ENCODE data around the gene TMEM242. TPM values are rescaled to one million over a fixed set of nuclear protein-coding genes. Genes with fewer than 3 reads are reported as not detected.

Gene TMEM242
- total and polyA plus RNA-seq, 2 of the 4 experiments (the other 2 are of a cell fraction), result 2.3 to 4.6 TPM

DNA sequence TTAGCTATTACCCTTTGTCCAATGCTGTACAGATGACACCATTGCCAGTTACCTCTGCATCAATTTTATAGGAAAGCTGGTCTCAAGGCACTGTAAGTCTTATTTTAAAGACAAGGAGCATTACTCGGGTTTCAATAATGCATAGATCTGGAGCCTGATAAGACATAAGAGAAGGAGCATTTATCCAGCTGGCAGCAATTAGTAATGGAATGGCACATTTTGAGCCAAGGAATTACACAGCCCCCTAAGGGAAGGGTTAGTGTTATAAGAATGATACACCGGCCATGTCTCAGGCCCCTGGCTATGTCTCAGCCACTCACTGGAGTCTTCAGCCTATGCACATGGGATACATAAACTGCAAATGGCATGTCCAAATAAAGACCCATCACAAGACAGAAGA, 23.1 kb upstream of the TMEM242 start:
- intact Hi-C loops (cut with micrococcal nuclease), result no loop called here
- H3K14ac ChIP-seq (replicated peaks; ENCODE audit: low read depth, low read length), result no peak overlapping the region
- H2BK5ac ChIP-seq (ENCODE audit: low read depth, low read length, poor library complexity, severe bottlenecking), result no peak overlapping the region
- H3K9me3 ChIP-seq (ENCODE audit: control insufficient read depth, insufficient read depth, low read length), result no peaks in the 10 kb centered on the region
- H3K27ac ChIP-seq (ENCODE audit: insufficient read depth, low read length), result no peak overlapping the region
- H3K4me1 ChIP-seq (ENCODE audit: control insufficient read depth, insufficient read depth, low read length), result no peaks in the 10 kb centered on the region
- CTCF ChIA-PET, result no interaction called here
- H3K27me3 ChIP-seq (ENCODE audit: control insufficient read depth, insufficient read depth, low read length), result peaks cover 29% of the 10 kb centered on the region
- DNase-seq (no peak), ATAC-seq (ENCODE audit: low read depth) (no peak)
- H3K18ac ChIP-seq (ENCODE audit: low read depth, low read length), result no peak overlapping the region
- no peak overlapping the region for H4K5ac ChIP-seq (ENCODE audit: low read depth, low read length)
- H2BK15ac ChIP-seq (ENCODE audit: low read depth, low read length), result no peak overlapping the region
- no peak overlapping the region for H2AFZ ChIP-seq (replicated peaks; ENCODE audit: low read length, poor library complexity)
- no peaks in the 10 kb centered on the region for H3K79me1 ChIP-seq (ENCODE audit: low read depth in 1 of 2, low read length in 2 of 2)
- no peak overlapping the region for H2BK20ac ChIP-seq (ENCODE audit: low read depth, low read length)
- H4K8ac ChIP-seq (ENCODE audit: low read depth in 2 of 2, low read length in 2 of 2), result no peak overlapping the region
- H3K4me2 ChIP-seq (ENCODE audit: low read depth, low read length), result no peak overlapping the region
- no peak overlapping the region for H2BK120ac ChIP-seq (ENCODE audit: low read depth, low read length)
- no peak overlapping the region for H3K9ac ChIP-seq (ENCODE audit: low read depth, low read length)
- H3K4me3 ChIP-seq (ENCODE audit: insufficient read depth, low read depth, low read length), result no peak overlapping the region
- H2AK5ac ChIP-seq (ENCODE audit: low read depth, low read length), result no peak overlapping the region
- no peaks in the 10 kb centered on the region for H3K36me3 ChIP-seq (ENCODE audit: control insufficient read depth, insufficient read depth, low read length)
- H4K91ac ChIP-seq (ENCODE audit: insufficient read depth, low read depth, low read length), result no peak overlapping the region
- no peaks in the 10 kb centered on the region for H4K20me1 ChIP-seq (ENCODE audit: insufficient read depth, low read length)
- BruUV-seq (replicated peaks), result no TSS peak
- H3K9me1 ChIP-seq (ENCODE audit: insufficient read depth, low read length), result no peaks in the 10 kb centered on the region
- no peak overlapping the region for H3K23ac ChIP-seq (ENCODE audit: low read depth, low read length)
- dilution Hi-C loops (cut with HindIII; ENCODE audit: low sequenced_read_pairs, unreplicated experiment), result no loop called here
- H3K4ac ChIP-seq (ENCODE audit: low read depth, low read length), result no peak overlapping the region
- POLR2A ChIA-PET (ENCODE audit: unreplicated experiment), result no interaction called here
- H3K56ac ChIP-seq (ENCODE audit: extremely low read depth, insufficient read depth, low read length), result no peak overlapping the region
- 63% methylated on average over 1 of the region's 2 CpGs; no CpG with 5 or more reads in 1 of the 2 experiments for WGBS, 2 experiments (ENCODE audit: extremely low coverage in 2 of 2, insufficient read length in 1 of 2)
- in situ Hi-C loops (cut with MboI; ENCODE audit: low sequenced_read_pairs), result no loop called here
- TF ChIP-seq FOS (IDR thresholded peaks at IDR 0.05; ENCODE audit: low read depth, low read length) (no peak), CHD1 (IDR thresholded peaks at IDR 0.05; ENCODE audit: low read depth, low read length) (no peak), MAZ (IDR thresholded peaks at IDR 0.05; ENCODE audit: borderline replicate concordance, low read depth, low read length) (no peak), BHLHE40 (IDR thresholded peaks at IDR 0.05; ENCODE audit: low read depth, low read length) (no peak), RAD21 (IDR thresholded peaks at IDR 0.05; ENCODE audit: low read length) (no peak), MAFK (IDR thresholded peaks at IDR 0.05; ENCODE audit: low read depth, low read length) (no peak), POLR2A (IDR thresholded peaks at IDR 0.05; ENCODE audit: low read depth, low read length) (no peak), RCOR1 (IDR thresholded peaks at IDR 0.05; ENCODE audit: insufficient replicate concordance, low read length) (no peak), SMC3 (IDR thresholded peaks at IDR 0.05; ENCODE audit: low read depth, low read length) (no peak), RFX5 (IDR thresholded peaks at IDR 0.05; ENCODE audit: low read depth, low read length) (no peak), CEBPB (IDR thresholded peaks at IDR 0.05; ENCODE audit: low read depth, low read length) (no peak), NFE2L2 (IDR thresholded peaks at IDR 0.05; ENCODE audit: low read depth, low read length) (no peak), MXI1 (IDR thresholded peaks at IDR 0.05; ENCODE audit: borderline replicate concordance, low read depth, low read length) (no peak)
- TF ChIP-seq, protein P1, sequence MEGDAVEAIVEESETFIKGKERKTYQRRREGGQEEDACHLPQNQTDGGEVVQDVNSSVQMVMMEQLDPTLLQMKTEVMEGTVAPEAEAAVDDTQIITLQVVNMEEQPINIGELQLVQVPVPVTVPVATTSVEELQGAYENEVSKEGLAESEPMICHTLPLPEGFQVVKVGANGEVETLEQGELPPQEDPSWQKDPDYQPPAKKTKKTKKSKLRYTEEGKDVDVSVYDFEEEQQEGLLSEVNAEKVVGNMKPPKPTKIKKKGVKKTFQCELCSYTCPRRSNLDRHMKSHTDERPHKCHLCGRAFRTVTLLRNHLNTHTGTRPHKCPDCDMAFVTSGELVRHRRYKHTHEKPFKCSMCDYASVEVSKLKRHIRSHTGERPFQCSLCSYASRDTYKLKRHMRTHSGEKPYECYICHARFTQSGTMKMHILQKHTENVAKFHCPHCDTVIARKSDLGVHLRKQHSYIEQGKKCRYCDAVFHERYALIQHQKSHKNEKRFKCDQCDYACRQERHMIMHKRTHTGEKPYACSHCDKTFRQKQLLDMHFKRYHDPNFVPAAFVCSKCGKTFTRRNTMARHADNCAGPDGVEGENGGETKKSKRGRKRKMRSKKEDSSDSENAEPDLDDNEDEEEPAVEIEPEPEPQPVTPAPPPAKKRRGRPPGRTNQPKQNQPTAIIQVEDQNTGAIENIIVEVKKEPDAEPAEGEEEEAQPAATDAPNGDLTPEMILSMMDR (conservative IDR thresholded peaks at IDR 0.05; ENCODE audit: low read depth, low read length), result no peak
- TF ChIP-seq, protein P2, sequence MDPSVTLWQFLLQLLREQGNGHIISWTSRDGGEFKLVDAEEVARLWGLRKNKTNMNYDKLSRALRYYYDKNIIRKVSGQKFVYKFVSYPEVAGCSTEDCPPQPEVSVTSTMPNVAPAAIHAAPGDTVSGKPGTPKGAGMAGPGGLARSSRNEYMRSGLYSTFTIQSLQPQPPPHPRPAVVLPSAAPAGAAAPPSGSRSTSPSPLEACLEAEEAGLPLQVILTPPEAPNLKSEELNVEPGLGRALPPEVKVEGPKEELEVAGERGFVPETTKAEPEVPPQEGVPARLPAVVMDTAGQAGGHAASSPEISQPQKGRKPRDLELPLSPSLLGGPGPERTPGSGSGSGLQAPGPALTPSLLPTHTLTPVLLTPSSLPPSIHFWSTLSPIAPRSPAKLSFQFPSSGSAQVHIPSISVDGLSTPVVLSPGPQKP (IDR thresholded peaks at IDR 0.05; ENCODE audit: borderline replicate concordance, low read depth, low read length), result no peak
- TF ChIP-seq, protein P3, sequence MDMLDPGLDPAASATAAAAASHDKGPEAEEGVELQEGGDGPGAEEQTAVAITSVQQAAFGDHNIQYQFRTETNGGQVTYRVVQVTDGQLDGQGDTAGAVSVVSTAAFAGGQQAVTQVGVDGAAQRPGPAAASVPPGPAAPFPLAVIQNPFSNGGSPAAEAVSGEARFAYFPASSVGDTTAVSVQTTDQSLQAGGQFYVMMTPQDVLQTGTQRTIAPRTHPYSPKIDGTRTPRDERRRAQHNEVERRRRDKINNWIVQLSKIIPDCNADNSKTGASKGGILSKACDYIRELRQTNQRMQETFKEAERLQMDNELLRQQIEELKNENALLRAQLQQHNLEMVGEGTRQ (IDR thresholded peaks at IDR 0.05; ENCODE audit: low read depth, low read length), result no peak
- no peak overlapping the region for H2AK9ac ChIP-seq (replicated peaks; ENCODE audit: low read depth, low read length, poor library complexity)
